ENCODE results near the gene CHSY1. TPM values are rescaled to one million over a fixed set of nuclear protein-coding genes. Genes with fewer than 3 reads are reported as not detected.

CHSY1 gene
- total and polyA plus RNA-seq, 10 of the 15 experiments (the other 5 are each of a cell fraction or from before 2014, with no cell fraction given): 1.4 to 31.2 (median 10.5) TPM

GRCh38 chr15:101127506-101128076 lies 124.3 kb downstream of the CHSY1 start (continued):
- TF ChIP-seq GATAD2B (conservative IDR thresholded peaks at IDR 0.05; ENCODE audit: low read depth) (peak; percentile 64; the same call in 1 of the 2 replicates), WRNIP1 (IDR thresholded peaks at IDR 0.05; ENCODE audit: borderline replicate concordance, low read depth, low read length) (no peak), CBFB (IDR thresholded peaks at IDR 0.05; ENCODE audit: low read depth) (0 out of 2 replicates have a peak, but pooled peaks have one; percentile 71), EED (IDR thresholded peaks at IDR 0.05; ENCODE audit: low read depth) (peak; percentile 60), ZNF622 (IDR thresholded peaks at IDR 0.05) (no peak), CHD4 (IDR thresholded peaks at IDR 0.05) (no peak), E2F4 (IDR thresholded peaks at IDR 0.05; ENCODE audit: low read depth, low read length) (no peak), PAX5 (IDR thresholded peaks at IDR 0.05; ENCODE audit: borderline replicate concordance, low read depth, low read length) (no peak), HDAC2 (IDR thresholded peaks at IDR 0.05) (no peak), RFX5 (IDR thresholded peaks at IDR 0.05; ENCODE audit: low read depth, low read length) (no peak), RBBP5 (conservative IDR thresholded peaks at IDR 0.05) (no peak), RUNX3 (IDR thresholded peaks at IDR 0.05; ENCODE audit: low read length) (peak; percentile 91), PBX3 (IDR thresholded peaks at IDR 0.05; ENCODE audit: insufficient replicate concordance, low read depth, low read length) (no peak), NFYB (IDR thresholded peaks at IDR 0.05; ENCODE audit: insufficient read depth, low read depth, low read length) (no peak)
- TF ChIP-seq, protein P1, sequence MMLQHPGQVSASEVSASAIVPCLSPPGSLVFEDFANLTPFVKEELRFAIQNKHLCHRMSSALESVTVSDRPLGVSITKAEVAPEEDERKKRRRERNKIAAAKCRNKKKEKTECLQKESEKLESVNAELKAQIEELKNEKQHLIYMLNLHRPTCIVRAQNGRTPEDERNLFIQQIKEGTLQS (IDR thresholded peaks at IDR 0.05; ENCODE audit: borderline replicate concordance, extremely low read depth, low read depth, low read length): no peak
- TF ChIP-seq, protein P2, sequence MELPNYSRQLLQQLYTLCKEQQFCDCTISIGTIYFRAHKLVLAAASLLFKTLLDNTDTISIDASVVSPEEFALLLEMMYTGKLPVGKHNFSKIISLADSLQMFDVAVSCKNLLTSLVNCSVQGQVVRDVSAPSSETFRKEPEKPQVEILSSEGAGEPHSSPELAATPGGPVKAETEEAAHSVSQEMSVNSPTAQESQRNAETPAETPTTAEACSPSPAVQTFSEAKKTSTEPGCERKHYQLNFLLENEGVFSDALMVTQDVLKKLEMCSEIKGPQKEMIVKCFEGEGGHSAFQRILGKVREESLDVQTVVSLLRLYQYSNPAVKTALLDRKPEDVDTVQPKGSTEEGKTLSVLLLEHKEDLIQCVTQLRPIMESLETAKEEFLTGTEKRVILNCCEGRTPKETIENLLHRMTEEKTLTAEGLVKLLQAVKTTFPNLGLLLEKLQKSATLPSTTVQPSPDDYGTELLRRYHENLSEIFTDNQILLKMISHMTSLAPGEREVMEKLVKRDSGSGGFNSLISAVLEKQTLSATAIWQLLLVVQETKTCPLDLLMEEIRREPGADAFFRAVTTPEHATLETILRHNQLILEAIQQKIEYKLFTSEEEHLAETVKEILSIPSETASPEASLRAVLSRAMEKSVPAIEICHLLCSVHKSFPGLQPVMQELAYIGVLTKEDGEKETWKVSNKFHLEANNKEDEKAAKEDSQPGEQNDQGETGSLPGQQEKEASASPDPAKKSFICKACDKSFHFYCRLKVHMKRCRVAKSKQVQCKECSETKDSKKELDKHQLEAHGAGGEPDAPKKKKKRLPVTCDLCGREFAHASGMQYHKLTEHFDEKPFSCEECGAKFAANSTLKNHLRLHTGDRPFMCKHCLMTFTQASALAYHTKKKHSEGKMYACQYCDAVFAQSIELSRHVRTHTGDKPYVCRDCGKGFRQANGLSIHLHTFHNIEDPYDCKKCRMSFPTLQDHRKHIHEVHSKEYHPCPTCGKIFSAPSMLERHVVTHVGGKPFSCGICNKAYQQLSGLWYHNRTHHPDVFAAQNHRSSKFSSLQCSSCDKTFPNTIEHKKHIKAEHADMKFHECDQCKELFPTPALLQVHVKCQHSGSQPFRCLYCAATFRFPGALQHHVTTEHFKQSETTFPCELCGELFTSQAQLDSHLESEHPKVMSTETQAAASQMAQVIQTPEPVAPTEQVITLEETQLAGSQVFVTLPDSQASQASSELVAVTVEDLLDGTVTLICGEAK (IDR thresholded peaks at IDR 0.05; ENCODE audit: borderline replicate concordance): no peak
- TF ChIP-seq, protein P3, sequence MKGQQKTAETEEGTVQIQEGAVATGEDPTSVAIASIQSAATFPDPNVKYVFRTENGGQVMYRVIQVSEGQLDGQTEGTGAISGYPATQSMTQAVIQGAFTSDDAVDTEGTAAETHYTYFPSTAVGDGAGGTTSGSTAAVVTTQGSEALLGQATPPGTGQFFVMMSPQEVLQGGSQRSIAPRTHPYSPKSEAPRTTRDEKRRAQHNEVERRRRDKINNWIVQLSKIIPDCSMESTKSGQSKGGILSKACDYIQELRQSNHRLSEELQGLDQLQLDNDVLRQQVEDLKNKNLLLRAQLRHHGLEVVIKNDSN (IDR thresholded peaks at IDR 0.05; ENCODE audit: borderline replicate concordance, extremely low read length, insufficient read depth, low read depth, low read length): no peak
- TF ChIP-seq, protein P4, sequence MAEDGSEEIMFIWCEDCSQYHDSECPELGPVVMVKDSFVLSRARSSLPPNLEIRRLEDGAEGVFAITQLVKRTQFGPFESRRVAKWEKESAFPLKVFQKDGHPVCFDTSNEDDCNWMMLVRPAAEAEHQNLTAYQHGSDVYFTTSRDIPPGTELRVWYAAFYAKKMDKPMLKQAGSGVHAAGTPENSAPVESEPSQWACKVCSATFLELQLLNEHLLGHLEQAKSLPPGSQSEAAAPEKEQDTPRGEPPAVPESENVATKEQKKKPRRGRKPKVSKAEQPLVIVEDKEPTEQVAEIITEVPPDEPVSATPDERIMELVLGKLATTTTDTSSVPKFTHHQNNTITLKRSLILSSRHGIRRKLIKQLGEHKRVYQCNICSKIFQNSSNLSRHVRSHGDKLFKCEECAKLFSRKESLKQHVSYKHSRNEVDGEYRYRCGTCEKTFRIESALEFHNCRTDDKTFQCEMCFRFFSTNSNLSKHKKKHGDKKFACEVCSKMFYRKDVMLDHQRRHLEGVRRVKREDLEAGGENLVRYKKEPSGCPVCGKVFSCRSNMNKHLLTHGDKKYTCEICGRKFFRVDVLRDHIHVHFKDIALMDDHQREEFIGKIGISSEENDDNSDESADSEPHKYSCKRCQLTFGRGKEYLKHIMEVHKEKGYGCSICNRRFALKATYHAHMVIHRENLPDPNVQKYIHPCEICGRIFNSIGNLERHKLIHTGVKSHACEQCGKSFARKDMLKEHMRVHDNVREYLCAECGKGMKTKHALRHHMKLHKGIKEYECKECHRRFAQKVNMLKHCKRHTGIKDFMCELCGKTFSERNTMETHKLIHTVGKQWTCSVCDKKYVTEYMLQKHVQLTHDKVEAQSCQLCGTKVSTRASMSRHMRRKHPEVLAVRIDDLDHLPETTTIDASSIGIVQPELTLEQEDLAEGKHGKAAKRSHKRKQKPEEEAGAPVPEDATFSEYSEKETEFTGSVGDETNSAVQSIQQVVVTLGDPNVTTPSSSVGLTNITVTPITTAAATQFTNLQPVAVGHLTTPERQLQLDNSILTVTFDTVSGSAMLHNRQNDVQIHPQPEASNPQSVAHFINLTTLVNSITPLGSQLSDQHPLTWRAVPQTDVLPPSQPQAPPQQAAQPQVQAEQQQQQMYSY (CRISPR knock-in tag; IDR thresholded peaks at IDR 0.05): no peak

Measured in GM12878 (cell line).